KOPT-K1 (cell line): ENCODE data around the gene LONP2.
"Not testable (repeated sequence)": the region's sequence is repeated elsewhere in the genome, so short reads cannot be mapped to it uniquely, and the experiment has no call there.

Experiments used
- H3K27ac ChIP-seq: fragments of 200-600 bp; sonication (generic); 2 replicates; pipeline ENCODE4 v1.5.1; 2016; ENCODE audit warnings: antibody characterized with exemption, mild to moderate bottlenecking, low read depth, low read length; ENCODE audit not compliant: poor library complexity, severe bottlenecking
- H3K36me3 ChIP-seq: fragments of 200-600 bp; sonication (generic); 2 replicates; pipeline ENCODE4 v1.5.1; 2017; ENCODE audit warnings: antibody characterized with exemption, mild to moderate bottlenecking, low read length, moderate library complexity; ENCODE audit not compliant: insufficient read depth
- H3K9me3 ChIP-seq: fragments of 200-600 bp; sonication (generic); 2 replicates; pipeline ENCODE4 v1.5.1; 2017; ENCODE audit warnings: antibody characterized with exemption, low read length, mild to moderate bottlenecking; ENCODE audit not compliant: insufficient read depth, poor library complexity, severe bottlenecking

Gene LONP2

GRCh38 chr16:48373258-48374029, 129.3 kb downstream of the LONP2 start:
- Histone ChIP-seq H3K27ac (no peak overlapping the region), H3K36me3 (no peaks in the 10 kb centered on the region), H3K9me3 (no peaks in the 10 kb centered on the region)

GRCh38 chr16:48374255-48374654, 130.2 kb downstream of the LONP2 start:
- no peaks in the 10 kb centered on the region for H3K9me3 ChIP-seq
- H3K36me3 ChIP-seq: no peaks in the 10 kb centered on the region
- no peak overlapping the region for H3K27ac ChIP-seq

GRCh38 chr16:48377301-48377700, 133.2 kb downstream of the LONP2 start:
- not testable (repeated sequence) for H3K36me3 ChIP-seq, H3K27ac ChIP-seq, H3K9me3 ChIP-seq

- H3K36me3 ChIP-seq: no peaks in the 10 kb centered on the region
- no peaks in the 10 kb centered on the region for H3K9me3 ChIP-seq
- H3K27ac ChIP-seq: no peak overlapping the region
Observed at GRCh38 chr16:48378276-48378675, 134.2 kb downstream of the LONP2 start.

- Histone ChIP-seq H3K27ac (no peak overlapping the region), H3K36me3 (no peaks in the 10 kb centered on the region), H3K9me3 (no peaks in the 10 kb centered on the region)
Observed at GRCh38 chr16:48378836-48379235, 134.7 kb downstream of the LONP2 start.

GRCh38 chr16:48381201-48381600, 137.1 kb downstream of the LONP2 start:
- no peaks in the 10 kb centered on the region for H3K9me3 ChIP-seq
- H3K27ac ChIP-seq: no peak overlapping the region
- H3K36me3 ChIP-seq: no peaks in the 10 kb centered on the region

- no peak overlapping the region for H3K27ac ChIP-seq
Observed at GRCh38 chr16:48382131-48382530, 138.0 kb downstream of the LONP2 start.

GRCh38 chr16:48383009-48383876, 139.1 kb downstream of the LONP2 start:
- Histone ChIP-seq H3K9me3 (no peaks in the 10 kb centered on the region), H3K27ac (peak overlapping the region; percentile 77), H3K36me3 (no peaks in the 10 kb centered on the region)

More at GRCh38 chr16:48382131-48382530, 138.0 kb downstream of the LONP2 start:
- H3K9me3 ChIP-seq: no peaks in the 10 kb centered on the region
- no peaks in the 10 kb centered on the region for H3K36me3 ChIP-seq

- H3K27ac ChIP-seq: peak overlapping the region; percentile 77
- H3K9me3 ChIP-seq: no peaks in the 10 kb centered on the region
- H3K36me3 ChIP-seq: no peaks in the 10 kb centered on the region
Observed at GRCh38 chr16:48383877-48384519, 139.9 kb downstream of the LONP2 start.

GRCh38 chr16:48384520-48385252, 140.6 kb downstream of the LONP2 start:
- Histone ChIP-seq H3K27ac (peak overlapping the region; percentile 77), H3K9me3 (no peaks in the 10 kb centered on the region), H3K36me3 (no peaks in the 10 kb centered on the region)

- Histone ChIP-seq H3K27ac (peak within 1 kb of the TSS; percentile 77), H3K9me3 (no peaks in the 10 kb centered on the region), H3K36me3 (no peaks in the 10 kb centered on the region)
Observed at GRCh38 chr16:48385253-48386150, 141.4 kb downstream of the LONP2 start, which contains the start of gene SIAH1. TSS of gene SIAH1 (minus strand) at chr16:48385413. CDS start at chr16:48362428, 22,985 bp downstream.

GRCh38 chr16:48386559-48387312, 142.6 kb downstream of the LONP2 start:
- Histone ChIP-seq H3K27ac (no peak overlapping the region), H3K36me3 (no peaks in the 10 kb centered on the region), H3K9me3 (no peaks in the 10 kb centered on the region)

- no peak overlapping the region for H3K27ac ChIP-seq
- no peaks in the 10 kb centered on the region for H3K36me3 ChIP-seq
- H3K9me3 ChIP-seq: no peaks in the 10 kb centered on the region
Observed at GRCh38 chr16:48392407-48392806, 148.3 kb downstream of the LONP2 start.
